GM12874 (cell line): ENCODE results near the gene VTCN1.

ENCODE experiments used
- TF ChIP-seq, protein P1 (sequence below): IDR thresholded peaks from 2 replicates; pipeline ENCODE4 v1.5.1; 2011; ENCODE audit warnings: low read depth, mild to moderate bottlenecking, control low read depth, low read length, moderate library complexity; ENCODE audit not compliant: insufficient read depth

The VTCN1 gene

DNA sequence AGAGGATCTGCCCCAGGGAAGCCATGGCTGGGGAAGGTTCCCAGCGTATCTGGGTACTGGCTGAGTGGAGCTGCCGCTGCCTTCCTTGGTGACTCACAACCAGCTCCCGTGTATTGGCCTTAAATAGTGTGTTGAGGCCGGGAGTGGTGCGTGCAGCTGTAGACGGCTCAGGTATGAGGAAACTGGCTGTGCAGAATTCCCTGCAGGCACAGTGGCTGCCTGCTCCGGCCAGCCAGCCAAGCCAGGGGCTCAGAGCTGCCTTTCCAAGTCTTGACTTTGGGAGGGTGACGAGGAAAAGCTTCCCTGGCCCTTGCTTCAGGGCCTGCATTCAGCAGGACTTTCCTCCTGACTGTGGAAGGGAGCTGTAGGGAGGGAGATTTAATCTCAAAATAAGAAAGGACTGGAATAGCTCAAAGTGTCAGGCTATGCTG lies at the start of gene VTCN1:
Gene VTCN1, minus strand, starts transcription at position 97 of the 431 bp plus-strand sequence. Its CDS starts 72 bp downstream, at position 25.
- TF ChIP-seq, protein P1, sequence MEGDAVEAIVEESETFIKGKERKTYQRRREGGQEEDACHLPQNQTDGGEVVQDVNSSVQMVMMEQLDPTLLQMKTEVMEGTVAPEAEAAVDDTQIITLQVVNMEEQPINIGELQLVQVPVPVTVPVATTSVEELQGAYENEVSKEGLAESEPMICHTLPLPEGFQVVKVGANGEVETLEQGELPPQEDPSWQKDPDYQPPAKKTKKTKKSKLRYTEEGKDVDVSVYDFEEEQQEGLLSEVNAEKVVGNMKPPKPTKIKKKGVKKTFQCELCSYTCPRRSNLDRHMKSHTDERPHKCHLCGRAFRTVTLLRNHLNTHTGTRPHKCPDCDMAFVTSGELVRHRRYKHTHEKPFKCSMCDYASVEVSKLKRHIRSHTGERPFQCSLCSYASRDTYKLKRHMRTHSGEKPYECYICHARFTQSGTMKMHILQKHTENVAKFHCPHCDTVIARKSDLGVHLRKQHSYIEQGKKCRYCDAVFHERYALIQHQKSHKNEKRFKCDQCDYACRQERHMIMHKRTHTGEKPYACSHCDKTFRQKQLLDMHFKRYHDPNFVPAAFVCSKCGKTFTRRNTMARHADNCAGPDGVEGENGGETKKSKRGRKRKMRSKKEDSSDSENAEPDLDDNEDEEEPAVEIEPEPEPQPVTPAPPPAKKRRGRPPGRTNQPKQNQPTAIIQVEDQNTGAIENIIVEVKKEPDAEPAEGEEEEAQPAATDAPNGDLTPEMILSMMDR = no peak

DNA sequence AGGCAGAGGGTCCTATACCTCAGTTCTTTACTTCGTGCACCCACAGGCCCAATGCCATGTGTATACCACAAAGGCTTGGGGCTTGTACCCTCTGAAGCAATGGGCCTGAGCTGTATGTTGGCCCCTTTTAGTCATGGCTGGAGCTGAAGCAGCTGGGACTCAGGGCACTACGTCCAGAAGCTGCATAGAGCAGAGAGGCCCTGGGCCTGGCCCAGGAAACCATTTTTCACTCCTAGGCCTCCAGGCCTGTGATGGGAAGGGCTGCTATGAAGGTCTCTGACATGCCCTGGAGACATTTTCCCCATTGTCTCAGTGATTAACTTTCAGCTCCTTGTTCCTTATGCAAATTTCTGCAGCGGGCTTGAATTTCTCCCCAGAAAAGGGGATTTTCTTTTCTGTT lies 48.1 kb upstream of the VTCN1 start:
- TF ChIP-seq, protein P1 = no peak

- TF ChIP-seq, protein P1 = no peak
Measured at GRCh38 chr1:117257291-117257690, 46.6 kb upstream of the VTCN1 start.

DNA sequence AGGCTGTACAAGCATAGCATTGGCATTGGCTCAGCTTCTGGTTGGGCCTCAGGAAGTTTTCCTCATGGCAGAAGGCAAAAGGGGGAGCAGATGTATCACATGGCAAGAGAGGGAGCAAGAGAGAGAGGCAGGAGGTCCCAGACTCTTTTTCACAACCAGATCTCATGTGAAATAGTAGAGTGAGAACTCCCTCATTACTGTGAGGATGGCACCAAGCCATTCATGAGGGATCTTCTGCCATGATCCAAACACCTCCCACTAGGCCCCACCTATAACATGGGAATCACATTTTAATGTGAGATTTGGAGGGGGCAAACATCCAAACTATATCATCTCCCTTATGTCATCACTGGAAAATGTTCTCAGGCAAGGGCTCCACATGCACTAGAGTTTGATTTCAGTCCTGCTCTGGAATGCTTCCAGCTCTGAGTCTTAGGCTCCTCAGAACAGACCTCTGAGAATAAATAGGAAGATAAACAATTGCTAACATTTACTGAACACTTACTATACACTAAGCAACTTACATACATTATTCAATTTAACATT lies 39.4 kb upstream of the VTCN1 start:
- TF ChIP-seq, protein P1 = no peak

- TF ChIP-seq, protein P1 = no peak
Measured at GRCh38 chr1:117244971-117245370, 34.2 kb upstream of the VTCN1 start.

DNA sequence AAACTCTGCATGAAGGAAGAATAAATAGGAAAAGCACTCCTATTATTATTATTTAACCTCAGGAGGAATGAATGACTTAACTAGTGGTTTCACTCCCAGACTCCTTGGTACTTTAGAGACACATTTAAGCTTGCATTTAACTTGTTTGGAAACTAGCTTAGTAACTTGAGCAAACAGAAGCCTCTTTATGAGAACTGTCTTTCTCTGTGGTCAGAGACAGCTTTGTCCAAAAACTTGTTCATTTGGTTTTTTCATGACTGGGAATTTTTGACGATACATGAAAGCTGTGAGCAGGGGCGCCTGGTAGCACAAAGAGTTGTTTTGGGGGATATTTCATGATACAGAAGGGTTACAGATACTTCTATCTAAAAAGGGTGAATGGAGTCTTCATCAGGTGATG lies 33.6 kb upstream of the VTCN1 start:
- TF ChIP-seq, protein P1 = no peak

DNA sequence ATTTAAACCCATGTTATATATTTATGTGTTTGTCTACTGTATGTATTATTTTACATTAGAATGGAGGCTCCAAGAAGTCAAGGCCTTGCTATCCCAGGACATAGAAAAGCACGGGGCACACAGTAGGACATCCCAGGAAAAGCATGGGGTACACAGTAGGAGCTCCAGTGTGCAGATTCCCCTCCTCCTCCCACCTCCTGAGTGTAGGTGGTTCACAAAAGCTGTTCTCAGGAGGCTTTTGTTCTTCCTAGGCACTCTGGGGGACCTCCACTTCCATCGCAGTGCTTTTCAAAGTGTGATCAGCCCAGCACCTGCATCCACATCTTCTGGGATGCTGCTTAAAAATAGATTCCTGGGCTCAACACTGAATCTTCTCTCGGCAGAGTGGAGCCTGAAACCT lies 30.8 kb upstream of the VTCN1 start:
- TF ChIP-seq, protein P1 = no peak
